HG03159 (cell line): ENCODE results near the gene C2CD4D.

Source experiments
- ATAC-seq: cut with Tn5 transposase; IDR thresholded peaks from one replicate; pipeline ENCODE4 v1.9.1; 2021; ENCODE audit warnings: mild to moderate bottlenecking, moderate library complexity; ENCODE audit not compliant: unreplicated experiment

The C2CD4D gene

DNA sequence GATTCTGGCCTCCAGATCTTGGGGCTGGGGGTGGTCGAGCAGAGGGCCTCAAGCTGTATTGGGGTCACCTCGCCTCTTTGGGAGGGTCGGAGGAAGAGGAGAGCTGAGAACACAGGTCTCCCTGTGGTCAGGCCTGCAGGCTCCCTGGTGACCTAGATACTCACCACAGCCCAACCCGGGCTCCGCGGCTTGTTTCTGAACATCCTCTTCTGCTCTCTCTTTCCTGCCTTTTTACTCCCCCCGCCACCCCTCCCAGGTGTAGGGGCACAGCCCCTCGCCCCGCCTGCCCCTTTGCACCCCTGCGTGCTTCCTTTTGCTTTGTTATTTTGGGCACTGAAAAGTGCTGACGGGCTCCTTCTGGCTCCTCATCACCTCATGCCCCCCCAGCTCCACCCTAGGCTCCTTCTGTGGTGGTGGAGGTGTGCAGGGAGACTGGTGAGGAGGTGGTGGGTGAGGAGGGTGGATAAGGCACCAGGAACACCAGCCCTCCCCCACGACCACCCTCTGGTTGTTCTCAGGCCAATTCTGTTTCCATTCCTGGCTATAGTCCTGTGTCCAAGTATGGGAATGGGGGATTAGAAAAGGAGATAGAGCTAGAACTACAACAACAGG is 23.8 kb downstream of the C2CD4D start:
- ATAC-seq: no peak

DNA sequence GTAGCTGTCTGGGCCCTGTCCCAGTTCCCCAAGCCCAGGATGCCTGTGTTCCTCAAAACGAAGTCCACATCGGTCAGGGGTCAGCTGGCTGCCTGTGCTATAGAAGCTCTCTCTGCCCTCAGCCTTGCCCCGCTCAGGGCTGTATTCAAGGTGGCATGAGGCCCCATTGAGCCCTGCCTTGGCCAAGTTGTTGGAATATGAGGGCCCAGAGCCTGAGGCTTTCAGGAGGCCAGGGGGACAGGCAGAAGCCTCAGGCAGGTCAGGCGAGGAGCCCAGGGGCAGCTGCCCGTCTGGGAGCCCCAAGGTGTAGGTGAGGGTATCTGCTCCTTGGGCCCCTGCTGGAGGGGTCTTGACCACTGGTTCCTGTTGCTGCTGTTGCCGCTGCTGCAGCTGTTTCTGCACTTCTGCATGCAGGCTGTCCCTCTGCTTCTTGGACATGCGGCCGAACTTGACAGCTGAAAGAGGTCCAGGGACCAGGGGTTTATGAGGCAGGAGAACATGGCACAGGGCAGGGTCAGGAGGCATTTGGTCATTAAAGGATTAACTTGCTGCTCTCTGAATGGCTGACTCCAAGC is 24.6 kb downstream of the C2CD4D start:
- ATAC-seq: no peak

GRCh38 chr1:151814426-151814825 is 25.2 kb downstream of the C2CD4D start:
- no peak for ATAC-seq

DNA sequence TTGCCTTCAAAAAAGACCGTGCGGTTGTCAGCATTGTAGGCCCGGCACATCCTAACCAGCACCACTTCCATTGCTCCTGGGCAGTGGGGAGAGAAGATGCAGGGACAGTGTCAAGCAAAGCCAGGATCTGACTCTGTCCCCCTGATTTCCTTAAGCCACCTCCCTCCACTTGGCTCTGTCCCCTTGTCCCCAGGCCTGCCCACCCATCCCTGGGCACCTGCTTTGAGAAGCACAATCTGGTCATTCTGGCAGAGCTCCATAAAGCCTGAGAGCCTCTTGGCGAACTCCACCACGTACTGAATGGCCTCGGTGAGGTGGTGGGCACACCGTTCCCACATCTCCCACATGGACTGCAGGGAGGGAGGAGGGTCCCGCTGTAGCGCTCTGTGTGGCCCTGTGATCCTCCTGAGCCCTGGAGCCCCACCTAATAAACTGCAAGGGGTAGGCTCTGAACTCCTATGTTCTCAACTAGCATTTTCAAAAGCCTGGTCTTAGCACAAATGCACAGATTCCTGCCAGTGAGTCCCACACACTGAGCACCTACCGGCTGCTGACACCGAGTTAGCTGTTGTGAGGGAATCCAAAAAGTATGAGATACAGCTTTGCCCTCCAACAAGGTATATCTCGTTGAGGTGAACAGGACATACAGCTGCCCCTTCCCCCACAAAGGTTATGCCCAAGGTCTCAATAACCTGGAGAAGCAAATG is 26.2 kb downstream of the C2CD4D start:
- ATAC-seq: no peak

DNA sequence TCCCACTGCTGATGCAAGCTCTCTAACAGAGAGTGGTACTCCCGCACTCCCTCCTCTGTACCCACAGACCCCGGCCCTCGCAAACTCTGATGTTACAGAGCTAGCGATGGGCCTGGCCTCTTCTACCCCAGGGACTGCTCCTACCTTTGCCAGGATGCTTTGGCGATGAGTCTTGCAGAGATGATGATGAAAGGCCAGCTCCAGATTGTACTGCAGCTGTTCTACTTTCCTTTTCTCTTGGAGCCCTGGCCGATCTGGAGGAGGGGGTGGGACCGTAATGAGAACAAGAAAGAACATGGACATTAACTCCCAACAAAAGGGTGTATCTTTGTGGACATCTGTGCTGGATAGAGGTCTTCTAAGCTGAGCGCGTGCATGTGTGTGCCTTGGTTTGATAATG is 28.4 kb downstream of the C2CD4D start:
- no peak for ATAC-seq

- ATAC-seq: no peak
Measured at GRCh38 chr1:151809985-151810556, 29.5 kb downstream of the C2CD4D start.

- no peak for ATAC-seq
Measured at GRCh38 chr1:151809290-151809984, 30.2 kb downstream of the C2CD4D start.

DNA sequence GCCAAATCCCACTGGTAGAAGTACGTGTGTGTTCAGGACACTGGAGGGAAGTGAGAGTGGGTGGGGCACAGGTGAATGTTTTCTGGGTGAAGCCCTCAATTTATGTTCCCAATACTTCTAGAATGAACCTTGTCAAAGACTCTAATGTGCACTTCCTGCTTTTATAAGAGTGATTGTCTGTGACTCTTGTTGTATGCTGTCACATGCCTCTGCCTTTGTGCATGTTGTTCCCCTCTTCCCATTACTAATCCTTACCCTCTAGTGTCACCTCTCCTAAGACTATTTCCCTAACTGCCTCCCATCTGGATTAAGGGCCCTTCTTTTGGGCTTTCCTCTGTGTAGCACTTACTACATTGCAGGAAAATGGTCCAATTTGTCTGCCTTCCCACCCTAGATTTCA is 31.9 kb downstream of the C2CD4D start:
- ATAC-seq: no peak

- no peak for ATAC-seq
Measured at GRCh38 chr1:151807131-151807530, 32.5 kb downstream of the C2CD4D start.

DNA sequence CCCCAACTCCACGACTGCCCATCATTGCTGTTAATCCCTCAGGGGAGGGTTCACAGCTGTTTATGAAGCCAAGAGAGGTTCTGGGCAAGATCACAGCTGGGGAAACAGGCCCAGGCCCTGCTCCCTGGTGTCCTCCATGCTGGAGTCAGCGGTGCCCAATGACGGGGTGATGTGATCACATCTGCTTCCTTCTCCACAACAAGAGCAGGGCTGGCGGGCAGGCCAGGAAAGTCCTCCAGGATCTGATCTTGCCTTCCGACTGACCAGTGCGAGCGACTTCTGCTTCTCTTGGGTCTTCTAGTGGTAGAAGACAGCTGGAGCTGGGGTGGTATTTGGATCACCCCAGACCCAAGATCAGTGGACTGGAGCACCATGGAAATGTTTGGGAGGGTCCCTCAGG is 33.5 kb downstream of the C2CD4D start:
- no peak for ATAC-seq

- ATAC-seq: no peak
Measured at GRCh38 chr1:151805066-151805820, 34.4 kb downstream of the C2CD4D start, which contains the start of gene LINGO4. LINGO4 (minus strand) TSS chr1:151805419; CDS start chr1:151802704, 2,715 bp downstream.

DNA sequence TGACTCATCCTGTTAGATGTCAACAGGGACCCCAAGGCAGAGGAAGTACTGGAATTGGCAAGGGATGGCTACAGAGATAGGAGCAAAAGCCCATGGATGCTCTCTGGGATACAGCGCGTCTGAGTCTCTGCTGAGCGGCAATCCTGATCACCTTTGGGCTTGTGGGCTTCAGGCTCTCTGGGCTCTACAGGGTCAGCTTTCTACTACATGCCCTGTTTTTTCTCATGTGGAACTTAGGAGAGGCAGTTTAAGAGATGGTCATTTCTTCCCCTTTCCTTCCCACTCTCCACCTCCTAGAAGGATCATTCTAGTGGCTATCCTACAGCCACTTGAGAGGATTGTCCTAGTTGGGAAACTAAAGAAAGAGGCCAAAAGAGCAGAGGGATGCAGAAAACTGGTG is 35.7 kb downstream of the C2CD4D start:
- ATAC-seq: no peak

GRCh38 chr1:151803164-151803563 is 36.5 kb downstream of the C2CD4D start:
- ATAC-seq: no peak

DNA sequence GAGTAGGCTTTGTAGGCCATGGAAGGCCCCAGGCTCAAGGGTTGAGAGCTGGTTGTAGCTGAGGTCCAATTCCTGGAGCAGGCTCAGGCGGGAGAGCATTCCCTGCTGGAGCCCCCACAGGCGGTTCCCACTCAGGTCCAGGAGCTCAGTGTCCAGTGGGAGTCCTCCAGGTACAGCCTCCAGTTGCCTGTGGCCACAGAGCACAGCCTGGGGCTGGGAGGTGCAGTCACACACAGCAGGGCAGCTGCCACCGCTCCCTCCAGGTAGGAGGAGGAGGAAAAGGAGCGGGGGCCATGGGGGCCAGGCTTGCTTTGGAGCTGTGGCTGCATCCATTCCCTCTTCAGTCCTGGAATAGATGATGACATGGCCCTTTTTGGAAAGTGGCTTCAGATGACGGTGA is 37.2 kb downstream of the C2CD4D start:
- no peak for ATAC-seq

DNA sequence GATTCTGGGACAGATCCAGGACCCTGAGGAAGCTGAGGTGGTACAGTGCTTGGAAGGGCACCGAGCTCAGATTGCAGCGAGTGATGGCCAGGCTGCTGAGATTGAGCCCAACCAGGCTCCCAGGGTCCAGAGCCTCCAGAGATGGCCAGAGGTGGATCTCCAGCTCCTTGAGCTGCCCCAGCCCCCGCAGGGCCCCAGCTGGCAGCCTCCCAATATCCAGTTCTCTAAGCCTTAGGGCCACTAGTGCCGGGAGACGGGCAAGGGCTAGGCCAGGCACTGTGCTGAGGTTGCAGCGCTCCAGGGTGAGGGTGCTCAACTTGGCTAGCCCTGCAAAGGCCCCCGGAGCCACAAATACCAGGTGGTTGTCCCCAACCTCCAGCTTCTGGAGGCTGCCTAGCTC is 37.8 kb downstream of the C2CD4D start:
- no peak for ATAC-seq

GRCh38 chr1:151801310-151801820 is 38.3 kb downstream of the C2CD4D start:
- ATAC-seq: no peak

DNA sequence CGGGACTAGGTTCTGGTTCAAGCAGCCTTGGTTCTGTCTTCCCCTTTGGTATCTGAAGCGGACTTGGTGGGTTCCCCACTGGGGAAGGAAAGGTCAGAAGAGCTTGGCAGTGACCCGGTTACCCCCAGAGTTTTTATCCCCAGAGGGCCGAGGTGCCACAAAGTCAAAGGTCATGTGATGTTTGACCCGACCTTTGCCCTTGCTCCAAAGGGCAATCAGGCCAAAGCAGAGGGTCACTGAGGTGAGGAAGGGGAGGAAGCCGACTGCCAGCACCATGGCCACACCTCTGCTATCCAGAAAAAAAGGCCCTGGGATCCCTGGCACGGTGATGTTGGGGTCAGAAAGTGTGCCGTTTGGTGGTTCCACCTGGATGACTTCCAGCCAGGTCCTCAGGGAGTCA is 38.8 kb downstream of the C2CD4D start:
- ATAC-seq: no peak

DNA sequence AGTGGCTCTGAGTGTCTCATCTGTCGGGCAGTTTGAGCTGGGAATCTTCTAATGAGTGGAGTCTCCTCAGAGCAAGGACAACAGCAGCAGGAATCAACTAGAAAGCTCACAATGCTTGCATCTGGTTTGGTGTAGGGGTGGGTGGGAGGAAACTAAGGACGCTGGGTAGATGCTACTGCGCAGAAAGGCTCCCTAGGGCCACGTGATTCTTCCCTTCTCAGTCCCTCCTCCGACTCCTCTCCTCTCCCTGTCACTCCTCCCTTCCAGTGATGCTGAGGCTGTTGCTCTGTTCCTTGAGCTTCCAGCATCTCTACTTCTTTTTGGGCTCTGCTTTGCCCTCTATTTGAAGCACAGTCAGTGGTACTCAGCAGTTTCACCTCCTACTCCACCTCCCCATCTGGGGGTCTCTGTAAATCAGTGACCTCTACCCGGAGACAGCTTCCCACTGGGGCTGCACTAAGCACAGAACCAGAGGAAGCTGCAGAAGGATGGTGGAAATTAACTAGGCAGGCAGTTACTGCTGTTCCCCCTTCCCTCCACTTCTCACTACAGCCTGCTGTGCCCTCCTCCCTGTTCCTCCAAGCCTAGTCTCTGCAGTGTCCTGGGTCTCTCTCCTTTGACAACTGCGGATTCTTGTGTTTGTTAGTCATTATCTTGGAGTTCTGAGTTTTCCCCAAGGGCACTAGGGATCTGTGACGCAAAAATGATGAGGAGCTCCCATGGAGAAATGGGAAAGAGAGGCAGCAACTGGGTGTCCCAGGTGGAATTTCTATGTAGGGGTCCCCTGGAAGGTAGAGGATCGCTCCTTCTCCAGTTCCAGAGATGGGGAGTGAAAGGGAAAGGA is 40.2 kb downstream of the C2CD4D start:
- ATAC-seq: no peak

DNA sequence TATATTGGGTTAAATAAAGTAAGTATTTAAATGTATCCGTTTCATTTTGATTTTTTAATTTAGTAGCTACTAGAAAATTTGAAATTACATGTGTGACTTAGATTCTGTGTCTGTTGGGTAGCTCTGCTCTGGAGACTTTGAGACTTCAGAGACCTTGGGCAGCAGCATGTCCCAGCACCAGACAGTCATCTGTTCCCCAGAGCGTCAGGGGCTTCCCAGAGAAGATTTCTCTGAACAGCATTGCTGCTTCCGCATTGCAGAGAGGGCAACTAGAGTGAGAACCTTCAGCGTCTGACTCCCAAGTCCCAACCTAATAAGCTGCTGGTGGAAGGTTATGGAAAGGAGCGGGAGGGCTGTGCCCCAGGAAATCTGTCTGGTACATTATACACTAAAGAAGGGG is 41.0 kb downstream of the C2CD4D start:
- no peak for ATAC-seq
